Endothelial cell of umbilical vein (primary cell): Measurements from ENCODE around the gene CCR9.

ENCODE experiments used
- CTCF ChIP-seq, 2 donors: IDR thresholded peaks; 1 replicate in 1 of 2; 2 replicates in 1 of 2; pipeline ENCODE4 v1.5.1; 2011; ENCODE audit warnings: low read length in 2 of 2, mild to moderate bottlenecking in 2 of 2, moderate library complexity in 2 of 2, control low read depth in 1 of 2, inconsistent platforms in 1 of 2, low read depth in 1 of 2; ENCODE audit not compliant: insufficient read depth in 1 of 2; ENCODE audit errors: extremely low read depth in 1 of 2
- EZH2 ChIP-seq: IDR thresholded peaks from 2 replicates; pipeline ENCODE4 v1.6.1; 2012; ENCODE audit warnings: borderline replicate concordance, low read depth, mild to moderate bottlenecking, moderate library complexity, low read length, inconsistent platforms; ENCODE audit not compliant: severe bottlenecking
- FOS ChIP-seq: IDR thresholded peaks from 2 replicates; pipeline ENCODE4 v1.6.1; 2011; ENCODE audit warnings: mild to moderate bottlenecking, low read length, moderate library complexity, borderline replicate concordance; ENCODE audit not compliant: insufficient read depth
- GATA2 ChIP-seq: IDR thresholded peaks from 2 replicates; pipeline ENCODE4 v1.7.0; 2011; ENCODE audit warnings: low read depth, mild to moderate bottlenecking, moderate library complexity, mixed read lengths, low read length; ENCODE audit not compliant: insufficient read length, insufficient read depth
- JUN ChIP-seq: IDR thresholded peaks from 2 replicates; pipeline ENCODE4 v1.6.1; 2011; ENCODE audit warnings: borderline replicate concordance, low read depth; ENCODE audit not compliant: insufficient read length, insufficient read depth
- MAX ChIP-seq: IDR thresholded peaks from 2 replicates; pipeline ENCODE4 v1.6.1; 2011; ENCODE audit not compliant: insufficient read depth, insufficient read length
- MYC ChIP-seq: IDR thresholded peaks from one replicate; pipeline ENCODE4 v1.6.1; 2011; ENCODE audit warnings: mild to moderate bottlenecking, low read depth, low read length
- POLR2A ChIP-seq: IDR thresholded peaks from 2 replicates; pipeline ENCODE4 v1.6.1; 2012; ENCODE audit warnings: low read depth, mild to moderate bottlenecking, control low read depth, low read length
- POLR2AphosphoS5 ChIP-seq: IDR thresholded peaks from 2 replicates; pipeline ENCODE4 v1.6.1; 2012; ENCODE audit warnings: low read depth, mild to moderate bottlenecking, control low read depth, low read length, moderate library complexity; ENCODE audit not compliant: insufficient read depth

GRCh38 chr3:45885979-45886705 lies at the start of gene CCR9:
- TF ChIP-seq CTCF (IDR thresholded peaks at IDR 0.05; ENCODE audit: extremely low read depth in 1 of 2, insufficient read depth in 1 of 2, low read depth in 1 of 2, low read length in 2 of 2) (no peak), EZH2 (no peak), POLR2A (no peak), JUN (no peak), MYC (no peak), POLR2AphosphoS5 (no peak), GATA2 (no peak), MAX (no peak), FOS (no peak)
